HL-60 (cell line): Measurements from ENCODE around the gene PROZ.

Experiments
- CTCF ChIP-seq: IDR thresholded peaks from one replicate; pipeline ENCODE4 v1.5.1; 2011; ENCODE audit warnings: low read length, control low read depth, inconsistent platforms; ENCODE audit not compliant: insufficient read depth
- GABPA ChIP-seq: IDR thresholded peaks from 2 replicates; pipeline ENCODE4 v1.6.1; 2012; ENCODE audit warnings: low read depth
- POLR2AphosphoS5 ChIP-seq: IDR thresholded peaks from 2 replicates; pipeline ENCODE4 v1.6.1; 2012; ENCODE audit warnings: low read depth
- REST ChIP-seq: IDR thresholded peaks from 2 replicates; pipeline ENCODE4 v1.6.1; 2012; ENCODE audit warnings: low read depth; ENCODE audit not compliant: insufficient replicate concordance
- SPI1 ChIP-seq: IDR thresholded peaks from 2 replicates; pipeline ENCODE4 v1.6.1; 2012; ENCODE audit warnings: low read depth, mild to moderate bottlenecking, borderline replicate concordance

DNA sequence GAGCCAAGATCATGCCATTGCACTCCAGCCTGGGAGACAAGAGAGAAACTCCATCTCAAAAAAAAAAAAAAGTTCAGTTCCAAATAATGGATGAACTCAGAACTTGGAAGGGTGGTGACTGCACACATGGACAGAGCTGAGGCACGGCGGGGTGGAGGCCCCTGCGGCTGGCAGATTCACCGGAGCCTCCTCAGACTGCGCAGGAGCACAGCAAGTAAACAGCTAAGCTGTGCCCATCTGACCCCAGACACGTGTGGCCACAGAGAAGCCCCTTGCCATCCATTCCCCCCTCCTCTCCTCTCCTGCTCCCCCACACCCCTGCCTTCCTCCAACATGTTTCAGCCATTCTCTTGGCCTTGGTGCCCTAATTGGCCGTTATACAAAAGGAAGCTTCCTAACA lies 15.6 kb upstream of the PROZ start:
- TF ChIP-seq CTCF (no peak), POLR2AphosphoS5 (no peak), GABPA (no peak), SPI1 (no peak), REST (no peak)
